CD4-positive, alpha-beta T cell (primary cell): Measurements from ENCODE around the gene HELZ2. TPM values are rescaled to one million over a fixed set of nuclear protein-coding genes. Genes with fewer than 3 reads are reported as not detected.
A peak's percentile ranks its signal among the peaks of the same experiment; 100 is the strongest.

ENCODE experiments used
- ATAC-seq: fragments of 200-7000 bp; cut with Tn5 transposase; one replicate; pipeline ENCODE4 v1.10.0; 2022; ENCODE audit warnings: mild to moderate bottlenecking; ENCODE audit not compliant: poor library complexity
- CTCF ChIA-PET: fragments of 350-600 bp; sonication (Branson Sonifier 250); formaldehyde crosslinking; loops from one replicate; lab custom pipeline; 2021; ENCODE audit warnings: antibody characterized with exemption, inconsistent platforms; lab: Charles Lee
- POLR2A ChIA-PET: fragments of 350-600 bp; sonication (Branson Sonifier 250); formaldehyde crosslinking; loops from one replicate; lab custom pipeline; 2021; ENCODE audit warnings: antibody characterized with exemption, inconsistent platforms; lab: Charles Lee
- DNase-seq, 14 experiments: peaks; one replicate each; pipeline ENCODE4 v3.0.0-alpha.2; 2013 to 2020; ENCODE audit warnings: mixed read lengths in 2 of 14
- H3K27ac ChIP-seq, 2 donors: one replicate each; pipeline versions ENCODE4 v1.5.1 to v1.7.0; 2013; ENCODE audit warnings: low read length in 2 of 2, low read depth in 1 of 2, mild to moderate bottlenecking in 1 of 2
- H3K27me3 ChIP-seq, 2 experiments: 1 replicate in 1 of 2; 2 replicates in 1 of 2; pipeline versions ENCODE4 v1.6.1 to v1.7.0; 2013; ENCODE audit warnings: low read length in 2 of 2, control low read depth in 1 of 2, mild to moderate bottlenecking in 1 of 2, moderate library complexity in 1 of 2; ENCODE audit not compliant: insufficient read depth in 2 of 2, control insufficient read depth in 1 of 2
- H3K36me3 ChIP-seq: one replicate; pipeline ENCODE4 v1.6.1; 2013; ENCODE audit warnings: low read length, control low read depth; ENCODE audit not compliant: insufficient read depth
- H3K4me1 ChIP-seq: one replicate; pipeline ENCODE4 v1.6.1; 2013; ENCODE audit warnings: low read length, control low read depth; ENCODE audit not compliant: insufficient read depth
- H3K4me3 ChIP-seq: one replicate; pipeline ENCODE4 v1.5.1; 2013; ENCODE audit warnings: mild to moderate bottlenecking, low read length, moderate library complexity
- H3K9me3 ChIP-seq, 2 experiments: 1 replicate in 1 of 2; 2 replicates in 1 of 2; pipeline versions ENCODE4 v1.6.1 to v1.7.0; 2013; ENCODE audit warnings: low read length in 2 of 2, mild to moderate bottlenecking in 2 of 2, control low read depth in 1 of 2, moderate library complexity in 1 of 2; ENCODE audit not compliant: control insufficient read depth in 1 of 2, insufficient read depth in 1 of 2
- H3K27ac Mint-ChIP-seq: one replicate; pipeline ENCODE4 v1.8.0; 2020; ENCODE audit warnings: mixed read lengths
- H3K27me3 Mint-ChIP-seq: one replicate; pipeline ENCODE4 v1.8.0; 2021; ENCODE audit warnings: mixed read lengths
- H3K36me3 Mint-ChIP-seq: one replicate; pipeline ENCODE4 v1.8.0; 2021; ENCODE audit warnings: low read depth, mixed read lengths
- H3K4me1 Mint-ChIP-seq: one replicate; pipeline ENCODE4 v1.8.0; 2021; ENCODE audit warnings: low read depth, mixed read lengths
- H3K4me3 Mint-ChIP-seq: one replicate; pipeline ENCODE4 v1.8.0; 2020; ENCODE audit warnings: mild to moderate bottlenecking, mixed read lengths
- H3K9me3 Mint-ChIP-seq: one replicate; pipeline ENCODE4 v1.8.0; 2020; ENCODE audit warnings: mixed read lengths
- CTCF ChIP-seq: fragments of 200-600 bp; IDR thresholded peaks from one replicate; pipeline ENCODE4 v1.8.0; 2022; ENCODE audit warnings: antibody characterized with exemption, mild to moderate bottlenecking
- intact Hi-C, 2 experiments: fragments of 100-400 bp; cut with DNase I in 1 of 2; cut with micrococcal nuclease in 1 of 2; formaldehyde crosslinking; loops; one replicate each; pipeline versions ENCODE4 v1.15.1 to v1.9.0; 2023 to 2025; cut with DNase I, micrococcal nuclease
- total RNA-seq, 174 experiments: library from RNA in 2 of 174; stranded (reverse) in 2 of 174; gene quantifications; one replicate each; pipeline ENCODE4 v1.2.3 and lab custom pipeline; 2021 to 2026

The HELZ2 gene
- total RNA-seq, 2 experiments from 2014 or later, result 57.7 to 59.6 TPM

- H3K27me3 Mint-ChIP-seq, result no peaks in the 10 kb centered on the region
- H3K27me3 ChIP-seq, result no peaks in the 10 kb centered on the region
- peaks cover 22% of the 10 kb centered on the region for H3K4me1 Mint-ChIP-seq
- H3K36me3 Mint-ChIP-seq, result no peaks in the 10 kb centered on the region
- TF ChIP-seq CTCF, result no peak
- ATAC-seq (no peak), DNase-seq (peak in 1 of 14 experiments; percentile 21)
- no peak overlapping the region for H3K27ac Mint-ChIP-seq
- no peaks in the 10 kb centered on the region for H3K9me3 Mint-ChIP-seq
- no peaks in the 10 kb centered on the region for H3K36me3 ChIP-seq
- CTCF ChIA-PET, result no interaction called here
- intact Hi-C loops, result no loop called here
- H3K4me1 ChIP-seq, result peaks cover 22% of the 10 kb centered on the region
- no peak overlapping the region for H3K27ac ChIP-seq
- no peak overlapping the region for H3K4me3 Mint-ChIP-seq
- no peak overlapping the region for H3K4me3 ChIP-seq
- POLR2A ChIA-PET, result no interaction called here
- peaks cover 0 to 8% of the 10 kb centered on the region in 2 experiments for H3K9me3 ChIP-seq
Observed at GRCh38 chr20:63533388-63533787, 40.7 kb downstream of the HELZ2 start.

- CTCF ChIA-PET, result no interaction called here
- ATAC-seq, result no peak
- H3K4me3 ChIP-seq, result no peak overlapping the region
- no peaks in the 10 kb centered on the region for H3K27me3 ChIP-seq
- H3K9me3 Mint-ChIP-seq, result no peaks in the 10 kb centered on the region
- peak in 2 of 14 experiments; percentile 1 to 26 for DNase-seq
- intact Hi-C loops, result no loop called here
- POLR2A ChIA-PET, result no interaction called here
- H3K4me3 Mint-ChIP-seq, result no peak overlapping the region
- no peak overlapping the region for H3K27ac ChIP-seq
- H3K4me1 ChIP-seq, result peaks cover 13% of the 10 kb centered on the region
- H3K9me3 ChIP-seq, result peaks cover 0 to 8% of the 10 kb centered on the region in 2 experiments
- H3K36me3 ChIP-seq, result no peaks in the 10 kb centered on the region
- no peak for TF ChIP-seq CTCF
- H3K4me1 Mint-ChIP-seq, result peaks cover 16% of the 10 kb centered on the region
- no peaks in the 10 kb centered on the region for H3K36me3 Mint-ChIP-seq
- H3K27me3 Mint-ChIP-seq, result no peaks in the 10 kb centered on the region
- H3K27ac Mint-ChIP-seq, result no peak overlapping the region
Observed at GRCh38 chr20:63532449-63532971, 41.5 kb downstream of the HELZ2 start.

GRCh38 chr20:63531686-63532448, 42.2 kb downstream of the HELZ2 start:
- H3K27me3 Mint-ChIP-seq, result no peaks in the 10 kb centered on the region
- intact Hi-C loops, result no loop called here
- H3K4me1 ChIP-seq, result peaks cover 7% of the 10 kb centered on the region
- H3K4me3 ChIP-seq, result no peak overlapping the region
- no peaks in the 10 kb centered on the region for H3K36me3 Mint-ChIP-seq
- H3K4me3 Mint-ChIP-seq, result peak overlapping the region; percentile 11
- H3K27me3 ChIP-seq, result no peaks in the 10 kb centered on the region
- POLR2A ChIA-PET, result no interaction called here
- no peak overlapping the region for H3K27ac Mint-ChIP-seq
- CTCF ChIA-PET, result no interaction called here
- TF ChIP-seq CTCF, result no peak
- peak; percentile 12 for ATAC-seq
- no peaks in the 10 kb centered on the region for H3K36me3 ChIP-seq
- H3K9me3 ChIP-seq, result peaks cover 0 to 8% of the 10 kb centered on the region in 2 experiments
- peak in 2 of 14 experiments; percentile 1 to 10 for DNase-seq
- H3K9me3 Mint-ChIP-seq, result no peaks in the 10 kb centered on the region
- H3K27ac ChIP-seq, result no peak overlapping the region
- peaks cover 14% of the 10 kb centered on the region for H3K4me1 Mint-ChIP-seq
